ENCODE data around the gene TXNRD3. TPM values are rescaled to one million over a fixed set of nuclear protein-coding genes. Genes with fewer than 3 reads are reported as not detected.

TXNRD3 gene
- polyA plus RNA-seq, 1 of the 3 experiments (the other 2 are of a cell fraction): 4.7 TPM

GRCh38 chr3:126679318-126679751 lies 24.4 kb upstream of the TXNRD3 start:
- peak; percentile 88 for DNase-seq
- no peaks in the 10 kb centered on the region for H3K9me2 ChIP-seq
- no peak overlapping the region for H3K9ac ChIP-seq
- peak overlapping the region; percentile 9 to 91; a peak in 3 of 4 replicates for H3K27ac ChIP-seq (ENCODE audit: low read depth in 2 of 2, low read length in 1 of 2)
- H3K36me3 ChIP-seq (replicated peaks in 1 of 2; ENCODE audit: control insufficient read depth in 1 of 2, insufficient read depth in 2 of 2, low read length in 1 of 2): no peaks in the 10 kb centered on the region
- H3K27me3 ChIP-seq (ENCODE audit: insufficient read depth): no peaks in the 10 kb centered on the region
- ChIA-PET CTCF (interaction anchor here (0.6 to 6.9 kb wide), 89 partner anchors 8 to 1522 kb away, joined by 3 to 172 read pairs (median 4); partner anchors contain the start of genes CHCHD6, CHST13, PLXNA1 and TXNRD3), POLR2A (interaction anchor here (0.9 to 1.5 kb wide), 6 partner anchors 19 to 776 kb away, joined by 3 to 7 read pairs (median 4); no protein-coding TSS in a partner anchor)
- peaks cover 15 to 52% of the 10 kb centered on the region in 2 experiments; a peak in 3 of 4 replicates for H3K4me1 ChIP-seq (ENCODE audit: control insufficient read depth in 1 of 2, insufficient read depth in 2 of 2, low read depth in 1 of 2, low read length in 1 of 2)
- peak overlapping the region; percentile 43 for H3K4me2 ChIP-seq
- 8% methylated on average over 8 of the region's 20 CpGs for WGBS (ENCODE audit: low lambda C conversion rate)
- H3K79me2 ChIP-seq (ENCODE audit: insufficient read depth): no peaks in the 10 kb centered on the region
- TF ChIP-seq TCF12 (IDR thresholded peaks at IDR 0.05) (no peak), TEAD4 (IDR thresholded peaks at IDR 0.05; ENCODE audit: borderline replicate concordance, insufficient read depth) (no peak), TAF1 (IDR thresholded peaks at IDR 0.05; ENCODE audit: borderline replicate concordance, low read depth, low read length) (no peak), EP300 (IDR thresholded peaks at IDR 0.05; ENCODE audit: borderline replicate concordance in 1 of 2, low read depth in 1 of 2, low read length in 1 of 2) (peak in 1 of 2 experiments; percentile 13; a peak in 1 of 4 replicates), MXI1 (IDR thresholded peaks at IDR 0.05; ENCODE audit: low read depth, low read length) (peak; percentile 87), POLR2AphosphoS5 (IDR thresholded peaks at IDR 0.05; ENCODE audit: low read depth, low read length) (no peak), ZBTB33 (IDR thresholded peaks at IDR 0.05; ENCODE audit: borderline replicate concordance, low read depth) (no peak), MEF2A (IDR thresholded peaks at IDR 0.05; ENCODE audit: borderline replicate concordance, low read depth) (no peak), REST (IDR thresholded peaks at IDR 0.05; ENCODE audit: low read depth, low read length) (no peak), CHD2 (IDR thresholded peaks at IDR 0.05; ENCODE audit: low read length, partially characterized antibody) (peak; percentile 31), SIN3A (IDR thresholded peaks at IDR 0.05; ENCODE audit: borderline replicate concordance, low read depth, low read length) (peak; percentile 29; the same call in 1 of the 2 replicates), USF1 (IDR thresholded peaks at IDR 0.05; ENCODE audit: borderline replicate concordance, low read depth) (peak; percentile 49; the same call in 1 of the 2 replicates), RCOR1 (IDR thresholded peaks at IDR 0.05; ENCODE audit: low read length) (peak; percentile 25; the same call in 1 of the 2 replicates), JUND (IDR thresholded peaks at IDR 0.05) (no peak), CTCF (IDR thresholded peaks at IDR 0.05) (peak; percentile 87), SMC3 (IDR thresholded peaks at IDR 0.05; ENCODE audit: low read depth, low read length) (peak; percentile 87), MAX (IDR thresholded peaks at IDR 0.05; ENCODE audit: low read depth) (peak; percentile 81), RAD21 (IDR thresholded peaks at IDR 0.05; ENCODE audit: low read length) (peak; percentile 91), RXRA (IDR thresholded peaks at IDR 0.05; ENCODE audit: borderline replicate concordance, low read depth) (no peak), YY1 (IDR thresholded peaks at IDR 0.05; ENCODE audit: low read depth) (no peak), PBX3 (IDR thresholded peaks at IDR 0.05) (no peak), RFX5 (IDR thresholded peaks at IDR 0.05; ENCODE audit: low read length) (no peak), FOSL2 (IDR thresholded peaks at IDR 0.05; ENCODE audit: borderline replicate concordance, low read depth) (no peak)
- no peaks in the 10 kb centered on the region; the same call in 1 of the 2 replicates for H3K9me3 ChIP-seq
- no peaks in the 10 kb centered on the region for H3F3A ChIP-seq (replicated peaks; ENCODE audit: insufficient read depth)
- H3K4me3 ChIP-seq (ENCODE audit: low read depth in 2 of 2, low read length in 1 of 2): peak overlapping the region in 1 of 2 experiments; percentile 29; a peak in 1 of 4 replicates
- no peaks in the 10 kb centered on the region for H4K20me1 ChIP-seq (ENCODE audit: insufficient read depth)
- H2AFZ ChIP-seq (ENCODE audit: low read depth): peak overlapping the region; percentile 48; the same call in 1 of the 2 replicates
